Type B pancreatic cell (in vitro differentiated cells): ENCODE data around the gene KTN1. TPM values are rescaled to one million over a fixed set of nuclear protein-coding genes. Genes with fewer than 3 reads are reported as not detected.

ENCODE experiments used
- DNase-seq: peaks from one replicate; pipeline ENCODE4 v3.0.0; 2021; ENCODE audit warnings: mixed read lengths; ENCODE audit not compliant: unreplicated experiment; ENCODE audit errors: extremely low spot score
- H3K27ac Mint-ChIP-seq: 2 replicates; pipeline ENCODE4 v1.8.0; 2021; ENCODE audit warnings: mild to moderate bottlenecking, mixed read lengths
- H3K27me3 Mint-ChIP-seq: 2 replicates; pipeline ENCODE4 v1.8.0; 2021; ENCODE audit warnings: mixed read lengths
- H3K36me3 Mint-ChIP-seq: 2 replicates; pipeline ENCODE4 v1.8.0; 2021; ENCODE audit warnings: mixed read lengths
- H3K4me1 Mint-ChIP-seq: one replicate; pipeline ENCODE4 v1.8.0; 2021; ENCODE audit warnings: mixed read lengths; ENCODE audit not compliant: unreplicated experiment
- H3K4me3 Mint-ChIP-seq: 2 replicates; pipeline ENCODE4 v1.8.0; 2021; ENCODE audit warnings: mild to moderate bottlenecking, mixed read lengths
- H3K9me3 Mint-ChIP-seq: 2 replicates; pipeline ENCODE4 v1.8.0; 2021; ENCODE audit warnings: mixed read lengths
- CTCF ChIP-seq: fragments of 200-600 bp; sonication (generic); conservative IDR thresholded peaks from 2 replicates; pipeline ENCODE4 v1.5.0; 2021; ENCODE audit warnings: antibody characterized with exemption, mild to moderate bottlenecking
- total RNA-seq: library from RNA; stranded (reverse); gene quantifications from 2 replicates; pipeline ENCODE4 v1.2.1, GENCODE V29; 2021; ENCODE audit warnings: low replicate concordance

The KTN1 gene
- total RNA-seq, 1 donor from 2014 or later = 105 TPM

DNA sequence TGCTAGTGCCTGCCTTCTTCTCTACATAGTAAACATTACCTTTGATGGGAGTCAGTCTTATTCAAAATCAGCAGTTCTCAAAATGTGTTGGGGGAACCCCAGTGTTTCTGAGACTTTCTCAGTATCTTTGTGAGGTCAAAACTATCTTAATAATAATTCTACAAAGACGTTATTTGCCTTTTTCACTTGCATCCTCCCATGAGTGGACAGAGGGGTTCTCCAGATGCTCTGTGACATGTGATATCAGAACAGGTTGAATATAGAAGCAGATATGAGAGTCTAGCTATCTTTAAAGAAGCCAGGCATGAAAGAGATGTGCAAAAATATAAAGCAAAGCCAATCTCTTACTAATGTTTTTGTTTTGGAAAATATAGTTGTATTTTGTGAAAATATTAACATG lies 144.7 kb downstream of the KTN1 start:
- Mint-ChIP-seq H3K4me3 (no peak overlapping the region), H3K36me3 (no peaks in the 10 kb centered on the region), H3K4me1 (peaks cover 8% of the 10 kb centered on the region), H3K27me3 (no peaks in the 10 kb centered on the region), H3K27ac (no peak overlapping the region), H3K9me3 (no peaks in the 10 kb centered on the region)
- no peak for DNase-seq
- no peak for TF ChIP-seq CTCF

- TF ChIP-seq CTCF = no peak
- Mint-ChIP-seq H3K27ac (no peak overlapping the region), H3K27me3 (no peaks in the 10 kb centered on the region), H3K36me3 (no peaks in the 10 kb centered on the region), H3K4me3 (no peak overlapping the region), H3K9me3 (no peaks in the 10 kb centered on the region), H3K4me1 (peaks cover 16% of the 10 kb centered on the region)
- no peak for DNase-seq
Measured at GRCh38 chr14:55730592-55731310, 150.7 kb downstream of the KTN1 start.

DNA sequence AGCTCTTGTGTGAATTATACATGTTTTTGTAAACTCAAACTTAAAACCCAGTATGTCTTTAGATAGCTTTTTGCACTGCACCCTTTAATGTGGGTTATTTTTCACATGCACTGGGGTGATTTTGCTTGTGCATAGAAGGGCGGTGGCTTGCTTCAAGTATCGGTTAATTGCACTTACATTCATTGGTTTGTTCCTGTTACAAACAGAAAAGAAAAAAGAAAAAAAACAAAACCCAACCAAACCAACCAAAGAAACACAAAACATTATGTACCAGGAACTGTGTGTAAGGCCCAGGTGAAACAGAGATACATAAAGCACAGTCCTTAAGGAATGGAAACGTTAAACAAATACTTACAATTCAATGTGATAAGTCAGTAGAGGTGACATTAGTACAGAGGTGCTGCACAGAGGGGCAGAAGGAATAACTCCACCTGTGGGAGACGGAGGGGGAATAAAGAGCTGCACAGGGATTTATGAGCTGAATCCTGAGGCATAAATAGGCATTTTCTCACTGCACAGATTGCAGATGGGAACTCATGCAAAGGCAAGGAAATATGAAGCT lies 151.4 kb downstream of the KTN1 start:
- TF ChIP-seq CTCF = no peak
- Mint-ChIP-seq H3K9me3 (no peaks in the 10 kb centered on the region), H3K4me3 (no peak overlapping the region), H3K4me1 (peaks cover 16% of the 10 kb centered on the region), H3K27ac (no peak overlapping the region), H3K27me3 (no peaks in the 10 kb centered on the region), H3K36me3 (no peaks in the 10 kb centered on the region)
- DNase-seq = no peak

GRCh38 chr14:55731881-55732498 lies 152.0 kb downstream of the KTN1 start:
- no peaks in the 10 kb centered on the region for H3K36me3 Mint-ChIP-seq
- no peak overlapping the region for H3K27ac Mint-ChIP-seq
- peaks cover 16% of the 10 kb centered on the region for H3K4me1 Mint-ChIP-seq
- no peak overlapping the region for H3K4me3 Mint-ChIP-seq
- no peaks in the 10 kb centered on the region for H3K27me3 Mint-ChIP-seq
- DNase-seq = no peak
- H3K9me3 Mint-ChIP-seq = peaks cover 5% of the 10 kb centered on the region
- peak; percentile 79 for TF ChIP-seq CTCF

DNA sequence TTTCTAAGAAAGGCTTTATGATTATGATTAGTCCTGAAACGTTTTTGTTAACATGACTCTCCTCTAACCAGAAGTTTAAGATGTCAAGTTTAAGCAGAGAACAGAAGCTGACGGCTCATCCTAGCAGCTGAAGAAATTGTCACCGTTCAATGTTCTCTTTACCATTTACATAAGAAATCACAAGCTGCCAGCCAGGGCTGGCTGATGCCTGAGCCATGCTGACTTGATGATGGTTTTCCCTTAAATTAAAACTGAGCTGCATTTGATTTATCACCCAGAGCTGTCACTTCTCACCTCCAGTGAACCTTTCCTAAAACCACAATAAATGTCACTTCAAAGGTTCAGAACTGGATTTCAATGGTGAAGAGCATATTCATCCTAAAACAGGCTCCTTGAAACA lies 153.6 kb downstream of the KTN1 start:
- H3K27me3 Mint-ChIP-seq = no peaks in the 10 kb centered on the region

More for the DNA sequence above, 153.6 kb downstream of the KTN1 start:
- Mint-ChIP-seq H3K4me3 (no peak overlapping the region), H3K36me3 (no peaks in the 10 kb centered on the region), H3K9me3 (peaks cover 5% of the 10 kb centered on the region), H3K27ac (no peak overlapping the region), H3K4me1 (peaks cover 16% of the 10 kb centered on the region)
- TF ChIP-seq CTCF = no peak
- no peak for DNase-seq

Other genes with a start within 250 kb of the KTN1 start
- 11.4 and 12.2 TPM in 2 replicates for gene ATG14, start 168.4 kb upstream of the KTN1 start, total RNA-seq
- not detected in 2 replicates for gene TBPL2, start 139.6 kb upstream of the KTN1 start, total RNA-seq